GM23338 (cell line): ENCODE data around the gene KRTAP25-1. TPM values are rescaled to one million over a fixed set of nuclear protein-coding genes. Genes with fewer than 3 reads are reported as not detected.
A peak's percentile ranks its signal among the peaks of the same experiment; 100 is the strongest.

Source experiments
- ATAC-seq: fragments of 200-7000 bp; cut with Tn5 transposase; 3 replicates; pipeline ENCODE4 v1.9.1; 2020
- DNase-seq: peaks from one replicate; pipeline ENCODE4 v3.0.0-alpha.2; 2015; ENCODE audit warnings: low spot score
- H2AFZ ChIP-seq: fragments of 200-600 bp; sonication (generic); 2 replicates; pipeline ENCODE4 v1.8.0; 2016; ENCODE audit warnings: antibody characterized with exemption, mild to moderate bottlenecking, moderate library complexity
- H3F3A ChIP-seq: fragments of 200-600 bp; sonication (generic); replicated peaks from 2 replicates; pipeline ENCODE4 v1.8.0; 2017; ENCODE audit warnings: antibody characterized with exemption, mixed run types, low read depth
- H3K27ac ChIP-seq: fragments of 200-600 bp; sonication (generic); 2 replicates; pipeline ENCODE4 v1.6.1; 2016; ENCODE audit warnings: low read depth
- H3K27me3 ChIP-seq: fragments of 200-600 bp; sonication (generic); 2 replicates; pipeline ENCODE4 v1.8.0; 2016; ENCODE audit warnings: mild to moderate bottlenecking, mixed run types, moderate library complexity; ENCODE audit not compliant: insufficient read depth
- H3K36me3 ChIP-seq: fragments of 200-600 bp; sonication (generic); 2 replicates; pipeline ENCODE4 v1.8.0; 2016; ENCODE audit warnings: mild to moderate bottlenecking; ENCODE audit not compliant: insufficient read depth
- H3K4me1 ChIP-seq: fragments of 200-600 bp; sonication (generic); 2 replicates; pipeline ENCODE4 v1.8.0; 2016; ENCODE audit warnings: mild to moderate bottlenecking, moderate library complexity; ENCODE audit not compliant: insufficient read depth
- H3K4me2 ChIP-seq: fragments of 200-600 bp; sonication (generic); 2 replicates; pipeline ENCODE4 v1.7.1; 2017; ENCODE audit warnings: mixed run types
- H3K4me3 ChIP-seq: fragments of 200-600 bp; sonication (generic); 2 replicates; pipeline ENCODE4 v1.6.1; 2016; ENCODE audit warnings: mixed run types
- H3K79me2 ChIP-seq: fragments of 200-600 bp; sonication (generic); replicated peaks from 2 replicates; pipeline ENCODE4 v1.8.0; 2017; ENCODE audit warnings: mild to moderate bottlenecking; ENCODE audit not compliant: insufficient read depth
- H3K9me2 ChIP-seq: fragments of 200-600 bp; sonication (generic); 2 replicates; pipeline ENCODE4 v1.8.0; 2017; ENCODE audit not compliant: insufficient read depth
- H4K20me1 ChIP-seq: fragments of 200-600 bp; sonication (generic); replicated peaks from 2 replicates; pipeline ENCODE4 v1.8.0; 2017; ENCODE audit warnings: mild to moderate bottlenecking; ENCODE audit not compliant: insufficient read depth
- H3K27ac Mint-ChIP-seq: 2 replicates; pipeline ENCODE4 v1.8.0; 2020; ENCODE audit warnings: inconsistent platforms, mild to moderate bottlenecking, moderate library complexity, mixed read lengths
- H3K27me3 Mint-ChIP-seq: 3 replicates; pipeline ENCODE4 v1.8.0; 2022; ENCODE audit warnings: low read depth, mild to moderate bottlenecking, moderate library complexity, mixed read lengths, inconsistent platforms; ENCODE audit not compliant: insufficient read depth, poor library complexity
- H3K36me3 Mint-ChIP-seq: 3 replicates; pipeline ENCODE4 v1.8.0; 2021; ENCODE audit warnings: low read depth, mild to moderate bottlenecking, inconsistent platforms, moderate library complexity, mixed read lengths
- H3K4me1 Mint-ChIP-seq: 3 replicates; pipeline ENCODE4 v1.8.0; 2020; ENCODE audit warnings: mild to moderate bottlenecking, inconsistent platforms, mixed read lengths
- H3K4me3 Mint-ChIP-seq: 3 replicates; pipeline ENCODE4 v1.8.0; 2021; ENCODE audit warnings: moderate library complexity, mild to moderate bottlenecking, inconsistent platforms, mixed read lengths
- H3K9me3 Mint-ChIP-seq: 3 replicates; pipeline ENCODE4 v1.8.0; 2020; ENCODE audit warnings: moderate library complexity, mild to moderate bottlenecking, inconsistent platforms, mixed read lengths
- CREB1 ChIP-seq: fragments of 250-450 bp; sonication (Bioruptor Pico); IDR thresholded peaks from 2 replicates; pipeline ENCODE4 v1.5.0; 2020; ENCODE audit warnings: low read depth, mild to moderate bottlenecking, moderate library complexity
- EZH2 ChIP-seq: fragments of 200-600 bp; sonication (generic); IDR thresholded peaks from one replicate; pipeline ENCODE4 v1.8.0; 2017; ENCODE audit warnings: antibody characterized with exemption, mild to moderate bottlenecking, low read depth; ENCODE audit not compliant: unreplicated experiment
- EZH2phosphoT487 ChIP-seq: fragments of 200-600 bp; sonication (generic); IDR thresholded peaks from one replicate; pipeline ENCODE4 v1.8.1; 2018; ENCODE audit warnings: antibody characterized with exemption; ENCODE audit not compliant: unreplicated experiment
- JUNB ChIP-seq: IDR thresholded peaks from one replicate; pipeline ENCODE4 v1.6.1; 2016; ENCODE audit warnings: antibody characterized with exemption; ENCODE audit not compliant: unreplicated experiment
- NANOG ChIP-seq: IDR thresholded peaks from 2 replicates; pipeline ENCODE4 v1.6.1; 2016; ENCODE audit warnings: antibody characterized with exemption, borderline replicate concordance
- POLR2AphosphoS5 ChIP-seq: IDR thresholded peaks from 2 replicates; pipeline ENCODE4 v1.6.1; 2016; ENCODE audit warnings: antibody characterized with exemption, low read depth
- STAT1 ChIP-seq: IDR thresholded peaks from one replicate; pipeline ENCODE4 v1.6.1; 2016; ENCODE audit warnings: antibody characterized with exemption; ENCODE audit not compliant: unreplicated experiment
- ZNF114 ChIP-seq: fragments of 250-450 bp; sonication (Bioruptor Pico); IDR thresholded peaks from 2 replicates; pipeline ENCODE4 v1.5.0; 2020; ENCODE audit warnings: mild to moderate bottlenecking, moderate library complexity
- ZNF331 ChIP-seq: fragments of 250-450 bp; sonication (Bioruptor Pico); IDR thresholded peaks from 2 replicates; pipeline ENCODE4 v1.5.0; 2020; ENCODE audit warnings: low read depth, mild to moderate bottlenecking, moderate library complexity
- polyA plus RNA-seq: library from polyadenylated mRNA; unstranded; fragments of >200 nt; fragmentation: Nextera tagmentation; extraction: Ambion mirVana; gene quantifications from 2 replicates; pipeline ENCODE4 v1.2.1, GENCODE V29; 2016
- total RNA-seq: library from RNA; depleted of rRNA; stranded (reverse); fragments of >200 nt; shearing (Covaris generic); gene quantifications from 2 replicates; pipeline ENCODE4 v1.2.3, GENCODE V29; 2014
- TF ChIP-seq, protein P1 (sequence below): IDR thresholded peaks from one replicate; pipeline ENCODE4 v1.6.1; 2018; ENCODE audit warnings: antibody characterized with exemption; ENCODE audit not compliant: unreplicated experiment
- TF ChIP-seq, protein P2 (sequence below): IDR thresholded peaks from 2 replicates; pipeline ENCODE4 v1.6.1; 2016; ENCODE audit warnings: antibody characterized with exemption
- TF ChIP-seq, protein P3 (sequence below): fragments of 250-450 bp; sonication (Bioruptor Pico); IDR thresholded peaks from 2 replicates; pipeline ENCODE4 v1.5.0; 2020; ENCODE audit warnings: mild to moderate bottlenecking, moderate library complexity

Gene KRTAP25-1
- total and polyA plus RNA-seq, 2 experiments from 2014 or later: not detected

DNA sequence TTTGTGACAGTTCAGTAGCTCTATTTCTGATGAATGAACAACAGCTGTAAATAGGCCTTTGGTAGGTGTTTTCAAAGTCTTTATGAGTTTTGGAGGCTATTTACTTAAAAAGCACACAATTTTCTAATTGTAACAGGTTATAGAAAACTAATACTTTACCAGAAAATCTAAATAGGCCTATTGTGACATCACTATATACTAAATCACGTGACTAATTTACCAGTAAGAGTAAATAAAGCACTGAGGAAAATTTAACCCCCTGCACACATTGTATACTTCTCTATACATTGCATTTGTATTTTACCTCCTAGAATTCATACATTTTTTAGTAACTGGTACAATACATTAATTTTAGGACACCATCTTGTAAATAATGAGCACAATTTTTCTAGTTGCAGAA is 15.8 kb upstream of the KRTAP25-1 start (continued):
- TF ChIP-seq, protein P1, sequence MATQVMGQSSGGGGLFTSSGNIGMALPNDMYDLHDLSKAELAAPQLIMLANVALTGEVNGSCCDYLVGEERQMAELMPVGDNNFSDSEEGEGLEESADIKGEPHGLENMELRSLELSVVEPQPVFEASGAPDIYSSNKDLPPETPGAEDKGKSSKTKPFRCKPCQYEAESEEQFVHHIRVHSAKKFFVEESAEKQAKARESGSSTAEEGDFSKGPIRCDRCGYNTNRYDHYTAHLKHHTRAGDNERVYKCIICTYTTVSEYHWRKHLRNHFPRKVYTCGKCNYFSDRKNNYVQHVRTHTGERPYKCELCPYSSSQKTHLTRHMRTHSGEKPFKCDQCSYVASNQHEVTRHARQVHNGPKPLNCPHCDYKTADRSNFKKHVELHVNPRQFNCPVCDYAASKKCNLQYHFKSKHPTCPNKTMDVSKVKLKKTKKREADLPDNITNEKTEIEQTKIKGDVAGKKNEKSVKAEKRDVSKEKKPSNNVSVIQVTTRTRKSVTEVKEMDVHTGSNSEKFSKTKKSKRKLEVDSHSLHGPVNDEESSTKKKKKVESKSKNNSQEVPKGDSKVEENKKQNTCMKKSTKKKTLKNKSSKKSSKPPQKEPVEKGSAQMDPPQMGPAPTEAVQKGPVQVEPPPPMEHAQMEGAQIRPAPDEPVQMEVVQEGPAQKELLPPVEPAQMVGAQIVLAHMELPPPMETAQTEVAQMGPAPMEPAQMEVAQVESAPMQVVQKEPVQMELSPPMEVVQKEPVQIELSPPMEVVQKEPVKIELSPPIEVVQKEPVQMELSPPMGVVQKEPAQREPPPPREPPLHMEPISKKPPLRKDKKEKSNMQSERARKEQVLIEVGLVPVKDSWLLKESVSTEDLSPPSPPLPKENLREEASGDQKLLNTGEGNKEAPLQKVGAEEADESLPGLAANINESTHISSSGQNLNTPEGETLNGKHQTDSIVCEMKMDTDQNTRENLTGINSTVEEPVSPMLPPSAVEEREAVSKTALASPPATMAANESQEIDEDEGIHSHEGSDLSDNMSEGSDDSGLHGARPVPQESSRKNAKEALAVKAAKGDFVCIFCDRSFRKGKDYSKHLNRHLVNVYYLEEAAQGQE: no peak
- TF ChIP-seq POLR2AphosphoS5: no peak
- TF ChIP-seq NANOG: no peak
- no peak for TF ChIP-seq ZNF114 (CRISPR knock-in tag)

DNA sequence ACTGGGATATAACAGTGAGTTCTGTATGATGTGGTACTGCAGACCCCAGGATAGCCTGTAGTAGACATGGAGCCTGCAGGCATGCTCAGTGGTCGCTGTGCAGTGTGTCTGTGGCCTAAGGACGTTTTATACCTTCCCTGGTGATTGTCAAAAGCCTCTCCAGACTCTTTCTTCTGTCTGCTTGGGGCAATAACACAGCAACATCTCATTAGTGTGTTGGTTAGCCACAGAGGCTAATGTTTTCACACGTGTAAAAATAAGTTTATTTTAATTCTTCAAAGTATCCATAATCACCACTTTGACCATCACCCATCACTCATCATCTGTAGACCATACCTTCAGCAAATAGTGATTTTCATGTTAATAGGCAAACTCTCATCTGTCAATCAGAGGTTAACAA is 6.5 kb downstream of the KRTAP25-1 start, which contains the start of gene KRTAP24-1:
Gene KRTAP24-1 (minus strand): TSS at position 101 of the 400 bp plus-strand sequence. CDS start 18 bp downstream, at position 83.
- no peaks in the 10 kb centered on the region for H3K27me3 Mint-ChIP-seq
- Histone ChIP-seq H3K79me2 (no peaks in the 10 kb centered on the region), H3K4me3 (no peak within 1 kb of the TSS), H3K27ac (no peak within 1 kb of the TSS), H3F3A (no peaks in the 10 kb centered on the region), H3K4me1 (no peaks in the 10 kb centered on the region), H3K9me2 (no peaks in the 10 kb centered on the region), H3K36me3 (no peaks in the 10 kb centered on the region), H3K4me2 (no peak within 1 kb of the TSS), H4K20me1 (no peaks in the 10 kb centered on the region), H2AFZ (peak within 1 kb of the TSS; percentile 19; the same call in 1 of the 2 replicates), H3K27me3 (no peaks in the 10 kb centered on the region)
- H3K9me3 Mint-ChIP-seq: no peaks in the 10 kb centered on the region
- H3K27ac Mint-ChIP-seq: no peak within 1 kb of the TSS
- no peaks in the 10 kb centered on the region for H3K36me3 Mint-ChIP-seq
- DNase-seq (no peak), ATAC-seq (no peak)
- H3K4me3 Mint-ChIP-seq: no peak within 1 kb of the TSS
- no peaks in the 10 kb centered on the region for H3K4me1 Mint-ChIP-seq
- TF ChIP-seq JUNB (no peak), CREB1 (CRISPR knock-in tag) (no peak), ZNF114 (CRISPR knock-in tag) (no peak), EZH2 (no peak), STAT1 (no peak), ZNF331 (CRISPR knock-in tag) (no peak), POLR2AphosphoS5 (no peak), EZH2phosphoT487 (no peak), NANOG (no peak)
- TF ChIP-seq, protein P2, sequence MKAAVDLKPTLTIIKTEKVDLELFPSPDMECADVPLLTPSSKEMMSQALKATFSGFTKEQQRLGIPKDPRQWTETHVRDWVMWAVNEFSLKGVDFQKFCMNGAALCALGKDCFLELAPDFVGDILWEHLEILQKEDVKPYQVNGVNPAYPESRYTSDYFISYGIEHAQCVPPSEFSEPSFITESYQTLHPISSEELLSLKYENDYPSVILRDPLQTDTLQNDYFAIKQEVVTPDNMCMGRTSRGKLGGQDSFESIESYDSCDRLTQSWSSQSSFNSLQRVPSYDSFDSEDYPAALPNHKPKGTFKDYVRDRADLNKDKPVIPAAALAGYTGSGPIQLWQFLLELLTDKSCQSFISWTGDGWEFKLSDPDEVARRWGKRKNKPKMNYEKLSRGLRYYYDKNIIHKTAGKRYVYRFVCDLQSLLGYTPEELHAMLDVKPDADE: no peak
- TF ChIP-seq, protein P3, sequence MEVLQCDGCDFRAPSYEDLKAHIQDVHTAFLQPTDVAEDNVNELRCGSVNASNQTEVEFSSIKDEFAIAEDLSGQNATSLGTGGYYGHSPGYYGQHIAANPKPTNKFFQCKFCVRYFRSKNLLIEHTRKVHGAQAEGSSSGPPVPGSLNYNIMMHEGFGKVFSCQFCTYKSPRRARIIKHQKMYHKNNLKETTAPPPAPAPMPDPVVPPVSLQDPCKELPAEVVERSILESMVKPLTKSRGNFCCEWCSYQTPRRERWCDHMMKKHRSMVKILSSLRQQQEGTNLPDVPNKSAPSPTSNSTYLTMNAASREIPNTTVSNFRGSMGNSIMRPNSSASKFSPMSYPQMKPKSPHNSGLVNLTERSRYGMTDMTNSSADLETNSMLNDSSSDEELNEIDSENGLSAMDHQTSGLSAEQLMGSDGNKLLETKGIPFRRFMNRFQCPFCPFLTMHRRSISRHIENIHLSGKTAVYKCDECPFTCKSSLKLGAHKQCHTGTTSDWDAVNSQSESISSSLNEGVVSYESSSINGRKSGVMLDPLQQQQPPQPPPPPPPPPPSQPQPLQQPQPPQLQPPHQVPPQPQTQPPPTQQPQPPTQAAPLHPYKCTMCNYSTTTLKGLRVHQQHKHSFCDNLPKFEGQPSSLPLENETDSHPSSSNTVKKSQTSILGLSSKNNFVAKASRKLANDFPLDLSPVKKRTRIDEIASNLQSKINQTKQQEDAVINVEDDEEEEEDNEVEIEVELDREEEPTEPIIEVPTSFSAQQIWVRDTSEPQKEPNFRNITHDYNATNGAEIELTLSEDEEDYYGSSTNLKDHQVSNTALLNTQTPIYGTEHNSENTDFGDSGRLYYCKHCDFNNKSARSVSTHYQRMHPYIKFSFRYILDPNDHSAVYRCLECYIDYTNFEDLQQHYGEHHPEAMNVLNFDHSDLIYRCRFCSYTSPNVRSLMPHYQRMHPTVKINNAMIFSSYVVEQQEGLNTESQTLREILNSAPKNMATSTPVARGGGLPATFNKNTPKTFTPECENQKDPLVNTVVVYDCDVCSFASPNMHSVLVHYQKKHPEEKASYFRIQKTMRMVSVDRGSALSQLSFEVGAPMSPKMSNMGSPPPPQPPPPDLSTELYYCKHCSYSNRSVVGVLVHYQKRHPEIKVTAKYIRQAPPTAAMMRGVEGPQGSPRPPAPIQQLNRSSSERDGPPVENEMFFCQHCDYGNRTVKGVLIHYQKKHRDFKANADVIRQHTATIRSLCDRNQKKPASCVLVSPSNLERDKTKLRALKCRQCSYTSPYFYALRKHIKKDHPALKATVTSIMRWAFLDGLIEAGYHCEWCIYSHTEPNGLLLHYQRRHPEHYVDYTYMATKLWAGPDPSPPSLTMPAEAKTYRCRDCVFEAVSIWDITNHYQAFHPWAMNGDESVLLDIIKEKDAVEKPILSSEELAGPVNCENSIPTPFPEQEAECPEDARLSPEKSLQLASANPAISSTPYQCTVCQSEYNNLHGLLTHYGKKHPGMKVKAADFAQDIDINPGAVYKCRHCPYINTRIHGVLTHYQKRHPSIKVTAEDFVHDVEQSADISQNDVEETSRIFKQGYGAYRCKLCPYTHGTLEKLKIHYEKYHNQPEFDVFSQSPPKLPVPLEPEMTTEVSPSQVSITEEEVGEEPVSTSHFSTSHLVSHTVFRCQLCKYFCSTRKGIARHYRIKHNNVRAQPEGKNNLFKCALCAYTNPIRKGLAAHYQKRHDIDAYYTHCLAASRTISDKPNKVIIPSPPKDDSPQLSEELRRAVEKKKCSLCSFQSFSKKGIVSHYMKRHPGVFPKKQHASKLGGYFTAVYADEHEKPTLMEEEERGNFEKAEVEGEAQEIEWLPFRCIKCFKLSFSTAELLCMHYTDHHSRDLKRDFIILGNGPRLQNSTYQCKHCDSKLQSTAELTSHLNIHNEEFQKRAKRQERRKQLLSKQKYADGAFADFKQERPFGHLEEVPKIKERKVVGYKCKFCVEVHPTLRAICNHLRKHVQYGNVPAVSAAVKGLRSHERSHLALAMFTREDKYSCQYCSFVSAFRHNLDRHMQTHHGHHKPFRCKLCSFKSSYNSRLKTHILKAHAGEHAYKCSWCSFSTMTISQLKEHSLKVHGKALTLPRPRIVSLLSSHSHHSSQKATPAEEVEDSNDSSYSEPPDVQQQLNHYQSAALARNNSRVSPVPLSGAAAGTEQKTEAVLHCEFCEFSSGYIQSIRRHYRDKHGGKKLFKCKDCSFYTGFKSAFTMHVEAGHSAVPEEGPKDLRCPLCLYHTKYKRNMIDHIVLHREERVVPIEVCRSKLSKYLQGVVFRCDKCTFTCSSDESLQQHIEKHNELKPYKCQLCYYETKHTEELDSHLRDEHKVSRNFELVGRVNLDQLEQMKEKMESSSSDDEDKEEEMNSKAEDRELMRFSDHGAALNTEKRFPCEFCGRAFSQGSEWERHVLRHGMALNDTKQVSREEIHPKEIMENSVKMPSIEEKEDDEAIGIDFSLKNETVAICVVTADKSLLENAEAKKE (CRISPR knock-in tag): no peak
